ENCODE results near the gene NPAS2. TPM values are rescaled to one million over a fixed set of nuclear protein-coding genes. Genes with fewer than 3 reads are reported as not detected.

The NPAS2 gene
- total RNA-seq, 1 donor from 2014 or later: 5.5 TPM

DNA sequence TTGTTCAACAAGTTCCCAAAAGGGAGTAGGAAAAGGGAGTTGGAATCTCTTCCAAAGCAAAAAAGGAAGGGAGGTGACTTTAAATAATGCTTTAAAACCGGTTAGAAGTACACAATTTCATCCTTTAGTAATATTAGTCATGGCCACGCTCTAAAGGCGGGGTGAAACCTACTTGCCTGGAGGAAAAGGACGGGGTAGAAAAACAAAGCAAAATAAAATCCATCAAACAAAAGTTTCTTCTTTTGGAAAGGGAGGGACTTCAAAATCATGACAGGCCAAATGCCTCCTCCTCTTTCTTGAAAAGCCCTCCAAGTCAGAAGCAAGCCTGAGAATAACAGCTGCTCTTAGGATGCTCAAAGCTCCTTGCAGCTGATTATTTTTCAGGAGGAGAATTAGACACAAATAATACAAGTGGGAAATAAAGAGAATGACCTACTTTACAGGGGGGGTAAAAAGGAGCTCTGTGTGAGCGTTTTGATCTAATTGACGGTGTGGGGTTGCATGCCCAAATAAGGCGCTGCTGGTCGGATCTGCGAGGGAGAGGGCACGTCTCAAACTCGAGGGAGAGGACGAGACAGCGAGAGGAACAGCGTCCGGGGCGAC, 1.8 kb upstream of the NPAS2 start:
- H3K27ac Mint-ChIP-seq (ENCODE audit: unreplicated experiment): peak overlapping the region; percentile 50

DNA sequence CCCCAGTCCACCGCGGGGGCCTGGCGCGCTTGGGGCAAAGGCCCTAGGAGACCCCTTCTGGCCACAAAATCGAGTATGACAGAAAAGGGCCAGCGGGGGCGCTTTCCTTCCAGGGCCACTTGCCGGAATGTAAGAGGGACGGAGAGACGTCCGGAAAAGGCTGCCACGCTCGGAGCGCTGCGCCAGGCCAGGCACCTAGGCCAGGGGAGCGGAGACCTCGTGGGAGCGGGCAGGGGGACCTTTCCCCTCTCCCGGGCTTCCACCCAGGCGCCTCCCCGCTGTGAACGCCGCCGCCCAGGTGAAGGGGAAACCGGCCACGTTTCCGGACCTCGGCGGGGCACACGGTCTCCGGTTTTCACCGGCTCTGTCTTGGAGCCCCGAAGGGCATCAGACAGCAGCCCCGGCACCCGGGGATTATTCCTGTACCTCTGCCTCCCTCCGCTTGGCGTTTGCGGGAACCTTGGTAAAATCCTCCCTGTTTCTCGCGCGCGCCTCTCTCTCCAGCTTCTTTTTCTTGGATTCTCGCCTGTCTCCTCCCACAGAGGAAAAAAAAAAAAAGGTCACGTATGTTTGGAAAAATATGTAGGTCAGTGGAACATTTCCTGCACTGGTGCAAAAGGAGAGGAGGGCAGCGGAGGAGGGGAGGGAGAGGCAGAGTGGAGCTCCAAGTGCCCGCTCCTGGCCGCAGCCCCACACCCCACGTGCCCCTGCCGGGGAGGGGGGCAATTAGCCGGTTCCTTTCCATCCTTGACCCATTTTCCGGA, 1.2 kb upstream of the NPAS2 start:
- Mint-ChIP-seq H3K27me3 (ENCODE audit: low read depth, unreplicated experiment) (peaks cover 24% of the 10 kb centered on the region), H3K4me1 (ENCODE audit: low read depth, unreplicated experiment) (peaks cover 9% of the 10 kb centered on the region), H3K36me3 (ENCODE audit: low read depth, unreplicated experiment) (no peaks in the 10 kb centered on the region), H3K9me3 (ENCODE audit: unreplicated experiment) (no peaks in the 10 kb centered on the region), H3K27ac (ENCODE audit: unreplicated experiment) (peak overlapping the region; percentile 50), H3K4me3 (ENCODE audit: unreplicated experiment) (peak overlapping the region; percentile 88)
- peaks cover 17% of the 10 kb centered on the region for H4K20me1 ChIP-seq (ENCODE audit: insufficient read depth, low read length)
- peaks cover 23% of the 10 kb centered on the region for H3K79me2 ChIP-seq (ENCODE audit: insufficient read depth, low read length)
- peak overlapping the region; percentile 60 for H3K27ac ChIP-seq (ENCODE audit: low read depth, low read length)
- H3K9ac ChIP-seq (ENCODE audit: low read length): peak overlapping the region; percentile 87
- H2AFZ ChIP-seq (ENCODE audit: low read depth, low read length): peak overlapping the region; percentile 89
- H3K9me3 ChIP-seq (ENCODE audit: insufficient read depth, low read depth, low read length): no peaks in the 10 kb centered on the region
- peak; percentile 58 for DNase-seq (ENCODE audit: low read depth)
- no peak for FAIRE-seq
- no peaks in the 10 kb centered on the region for H3K36me3 ChIP-seq (ENCODE audit: insufficient read depth, low read length)
- no peaks in the 10 kb centered on the region for H3K27me3 ChIP-seq (ENCODE audit: insufficient read depth, low read length)
- no peak for TF ChIP-seq EZH2 (IDR thresholded peaks at IDR 0.05; ENCODE audit: insufficient read depth, low read length)
- TF ChIP-seq, protein P1, sequence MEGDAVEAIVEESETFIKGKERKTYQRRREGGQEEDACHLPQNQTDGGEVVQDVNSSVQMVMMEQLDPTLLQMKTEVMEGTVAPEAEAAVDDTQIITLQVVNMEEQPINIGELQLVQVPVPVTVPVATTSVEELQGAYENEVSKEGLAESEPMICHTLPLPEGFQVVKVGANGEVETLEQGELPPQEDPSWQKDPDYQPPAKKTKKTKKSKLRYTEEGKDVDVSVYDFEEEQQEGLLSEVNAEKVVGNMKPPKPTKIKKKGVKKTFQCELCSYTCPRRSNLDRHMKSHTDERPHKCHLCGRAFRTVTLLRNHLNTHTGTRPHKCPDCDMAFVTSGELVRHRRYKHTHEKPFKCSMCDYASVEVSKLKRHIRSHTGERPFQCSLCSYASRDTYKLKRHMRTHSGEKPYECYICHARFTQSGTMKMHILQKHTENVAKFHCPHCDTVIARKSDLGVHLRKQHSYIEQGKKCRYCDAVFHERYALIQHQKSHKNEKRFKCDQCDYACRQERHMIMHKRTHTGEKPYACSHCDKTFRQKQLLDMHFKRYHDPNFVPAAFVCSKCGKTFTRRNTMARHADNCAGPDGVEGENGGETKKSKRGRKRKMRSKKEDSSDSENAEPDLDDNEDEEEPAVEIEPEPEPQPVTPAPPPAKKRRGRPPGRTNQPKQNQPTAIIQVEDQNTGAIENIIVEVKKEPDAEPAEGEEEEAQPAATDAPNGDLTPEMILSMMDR (IDR thresholded peaks at IDR 0.05; ENCODE audit: insufficient read depth, low read depth, low read length): peak; percentile 5
- H3K4me1 ChIP-seq (ENCODE audit: insufficient read depth, low read length): peaks cover 24% of the 10 kb centered on the region
- peak overlapping the region; percentile 69 for H3K4me3 ChIP-seq (ENCODE audit: insufficient read depth, low read depth, low read length)
- peak overlapping the region; percentile 94 for H3K4me2 ChIP-seq (ENCODE audit: low read length)

More for the DNA sequence above, 1.8 kb upstream of the NPAS2 start:
- no peaks in the 10 kb centered on the region for H3K9me3 ChIP-seq (ENCODE audit: insufficient read depth, low read depth, low read length)
- TF ChIP-seq EZH2 (IDR thresholded peaks at IDR 0.05; ENCODE audit: insufficient read depth, low read length): no peak
- TF ChIP-seq, protein P1 (IDR thresholded peaks at IDR 0.05; ENCODE audit: insufficient read depth, low read depth, low read length): no peak
- H3K4me2 ChIP-seq (ENCODE audit: low read length): peak overlapping the region; percentile 94
- no peaks in the 10 kb centered on the region for H3K9me3 Mint-ChIP-seq (ENCODE audit: unreplicated experiment)
- H3K4me3 ChIP-seq (ENCODE audit: insufficient read depth, low read depth, low read length): peak overlapping the region; percentile 69
- peaks cover 22% of the 10 kb centered on the region for H3K27me3 Mint-ChIP-seq (ENCODE audit: low read depth, unreplicated experiment)
- peak overlapping the region; percentile 89 for H2AFZ ChIP-seq (ENCODE audit: low read depth, low read length)
- H3K4me1 ChIP-seq (ENCODE audit: insufficient read depth, low read length): peaks cover 31% of the 10 kb centered on the region
- H3K36me3 Mint-ChIP-seq (ENCODE audit: low read depth, unreplicated experiment): no peaks in the 10 kb centered on the region
- H3K36me3 ChIP-seq (ENCODE audit: insufficient read depth, low read length): no peaks in the 10 kb centered on the region
- H3K79me2 ChIP-seq (ENCODE audit: insufficient read depth, low read length): peaks cover 17% of the 10 kb centered on the region
- DNase-seq (ENCODE audit: low read depth): peak; percentile 31
- peaks cover 12% of the 10 kb centered on the region for H3K4me1 Mint-ChIP-seq (ENCODE audit: low read depth, unreplicated experiment)
- peak overlapping the region; percentile 87 for H3K9ac ChIP-seq (ENCODE audit: low read length)
- H4K20me1 ChIP-seq (ENCODE audit: insufficient read depth, low read length): peaks cover 12% of the 10 kb centered on the region
- peak overlapping the region; percentile 60 for H3K27ac ChIP-seq (ENCODE audit: low read depth, low read length)
- no peak for FAIRE-seq
- H3K27me3 ChIP-seq (ENCODE audit: insufficient read depth, low read length): no peaks in the 10 kb centered on the region
- peak overlapping the region; percentile 82 for H3K4me3 Mint-ChIP-seq (ENCODE audit: unreplicated experiment)

DNA sequence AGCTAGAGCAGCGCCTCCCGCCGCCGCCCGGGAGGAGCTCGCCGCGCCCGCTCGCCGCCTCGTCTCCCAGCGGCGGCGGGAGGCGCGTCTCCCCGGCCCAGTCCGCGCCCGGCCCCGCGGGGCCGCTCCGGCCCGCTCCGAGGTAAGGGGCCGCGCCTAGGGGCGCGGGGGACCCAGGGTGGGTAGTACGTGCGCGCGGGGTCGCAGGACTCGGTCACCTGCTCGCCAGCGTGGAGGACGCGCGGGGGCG, 259 bp downstream of the NPAS2 start:
- H3K4me2 ChIP-seq (ENCODE audit: low read length): peak overlapping the region; percentile 94
- H3K27ac ChIP-seq (ENCODE audit: low read depth, low read length): no peak overlapping the region
- H2AFZ ChIP-seq (ENCODE audit: low read depth, low read length): peak overlapping the region; percentile 64
- peaks cover 22% of the 10 kb centered on the region for H3K4me1 ChIP-seq (ENCODE audit: insufficient read depth, low read length)
- Mint-ChIP-seq H3K9me3 (ENCODE audit: unreplicated experiment) (no peaks in the 10 kb centered on the region), H3K27ac (ENCODE audit: unreplicated experiment) (no peak overlapping the region), H3K4me1 (ENCODE audit: low read depth, unreplicated experiment) (peaks cover 9% of the 10 kb centered on the region), H3K27me3 (ENCODE audit: low read depth, unreplicated experiment) (peaks cover 26% of the 10 kb centered on the region), H3K4me3 (ENCODE audit: unreplicated experiment) (no peak overlapping the region), H3K36me3 (ENCODE audit: low read depth, unreplicated experiment) (peaks cover 4% of the 10 kb centered on the region)
- no peaks in the 10 kb centered on the region for H3K9me3 ChIP-seq (ENCODE audit: insufficient read depth, low read depth, low read length)
- no peaks in the 10 kb centered on the region for H3K36me3 ChIP-seq (ENCODE audit: insufficient read depth, low read length)
- no peak for TF ChIP-seq EZH2 (IDR thresholded peaks at IDR 0.05; ENCODE audit: insufficient read depth, low read length)
- TF ChIP-seq, protein P1 (IDR thresholded peaks at IDR 0.05; ENCODE audit: insufficient read depth, low read depth, low read length): no peak
- peaks cover 33% of the 10 kb centered on the region for H3K79me2 ChIP-seq (ENCODE audit: insufficient read depth, low read length)
- no peak for FAIRE-seq
- H3K4me3 ChIP-seq (ENCODE audit: insufficient read depth, low read depth, low read length): peak overlapping the region; percentile 59
- H3K9ac ChIP-seq (ENCODE audit: low read length): peak overlapping the region; percentile 87
- DNase-seq (ENCODE audit: low read depth): no peak
- H3K27me3 ChIP-seq (ENCODE audit: insufficient read depth, low read length): no peaks in the 10 kb centered on the region
- H4K20me1 ChIP-seq (ENCODE audit: insufficient read depth, low read length): peaks cover 28% of the 10 kb centered on the region

Measured in astrocyte (in vitro differentiated cells and primary cell).